B cell (primary cell): ENCODE results near the gene LMX1B. TPM values are rescaled to one million over a fixed set of nuclear protein-coding genes. Genes with fewer than 3 reads are reported as not detected.
A peak's percentile ranks its signal among the peaks of the same experiment; 100 is the strongest.

Experiments
- ATAC-seq: fragments of 200-7000 bp; cut with Tn5 transposase; one replicate; pipeline ENCODE4 v1.10.0; 2021; ENCODE audit warnings: low read depth, mild to moderate bottlenecking, moderate number of reproducible peaks, moderate library complexity
- CTCF ChIA-PET: fragments of 350-600 bp; sonication (Branson Sonifier 250); formaldehyde crosslinking; loops from one replicate; lab custom pipeline; 2021; ENCODE audit warnings: antibody characterized with exemption, inconsistent platforms; lab: Charles Lee
- POLR2A ChIA-PET: fragments of 350-600 bp; sonication (Branson Sonifier 250); formaldehyde crosslinking; loops from one replicate; lab custom pipeline; 2021; ENCODE audit warnings: antibody characterized with exemption; lab: Charles Lee
- DNase-seq: peaks from one replicate; pipeline ENCODE4 v3.0.0; 2013
- H2AFZ ChIP-seq: 2 replicates; pipeline ENCODE4 v1.6.1; 2012; ENCODE audit warnings: mild to moderate bottlenecking, low read depth, low read length; ENCODE audit not compliant: insufficient read depth, poor library complexity, severe bottlenecking
- H3K27ac ChIP-seq, 2 donors: 1 replicate in 1 of 2; 2 replicates in 1 of 2; pipeline ENCODE4 v1.5.1; 2012 to 2013; ENCODE audit warnings: low read length in 2 of 2, mild to moderate bottlenecking in 2 of 2, moderate library complexity in 1 of 2
- H3K27me3 ChIP-seq, 4 experiments: fragments of 200-600 bp in 1 of 4; sonication (generic) in 1 of 4; replicated peaks in 1 of 4; 1 replicate in 2 of 4; 2 replicates in 2 of 4; pipeline versions ENCODE4 v1.6.1 to v1.7.0; 2013 to 2016; ENCODE audit warnings: low read length in 3 of 4, mild to moderate bottlenecking in 2 of 4, mixed read lengths in 1 of 4, moderate library complexity in 1 of 4; ENCODE audit not compliant: insufficient read depth in 4 of 4, control insufficient read depth in 3 of 4; ENCODE audit errors: control extremely low read depth in 1 of 4
- H3K36me3 ChIP-seq, 2 experiments: replicated peaks in 1 of 2; 1 replicate in 1 of 2; 2 replicates in 1 of 2; pipeline versions ENCODE4 v1.6.1 to v1.7.1; 2013; ENCODE audit warnings: low read length in 1 of 2; ENCODE audit not compliant: insufficient read depth in 2 of 2, control insufficient read depth in 1 of 2; ENCODE audit errors: control extremely low read depth in 1 of 2, extremely low read depth in 1 of 2
- H3K4me1 ChIP-seq, 2 donors: fragments of 200-600 bp in 1 of 2; sonication (generic) in 1 of 2; 1 replicate in 1 of 2; 2 replicates in 1 of 2; pipeline versions ENCODE4 v1.5.1 to v1.6.1; 2013 to 2017; ENCODE audit warnings: low read length in 2 of 2; ENCODE audit not compliant: control insufficient read depth in 2 of 2, insufficient read depth in 2 of 2
- H3K4me2 ChIP-seq: replicated peaks from 2 replicates; pipeline ENCODE3; 2012; ENCODE audit warnings: mild to moderate bottlenecking, low read depth, low read length; ENCODE audit not compliant: poor library complexity, severe bottlenecking
- H3K4me3 ChIP-seq, 5 experiments: fragments of 200-600 bp in 1 of 5; sonication (generic) in 1 of 5; 1 replicate in 3 of 5; 2 replicates in 2 of 5; pipeline versions ENCODE4 v1.5.1 to v1.7.0; 2011 to 2016; ENCODE audit warnings: low read length in 4 of 5, mild to moderate bottlenecking in 4 of 5, low read depth in 2 of 5, control low read depth in 1 of 5, moderate library complexity in 1 of 5; ENCODE audit not compliant: insufficient read depth in 1 of 5; ENCODE audit errors: control extremely low read depth in 1 of 5, extremely low read depth in 1 of 5
- H3K79me2 ChIP-seq: fragments of 200-600 bp; sonication (generic); one replicate; pipeline ENCODE4 v1.6.0; 2016; ENCODE audit warnings: low read length; ENCODE audit not compliant: control insufficient read depth, insufficient read depth
- H3K9ac ChIP-seq: fragments of 200-600 bp; sonication (generic); 2 replicates; pipeline ENCODE4 v1.6.1; 2017; ENCODE audit warnings: mild to moderate bottlenecking, low read length, moderate library complexity
- H3K9me3 ChIP-seq, 3 donors: one replicate each; pipeline versions ENCODE4 v1.6.1 to v1.7.1; 2013; ENCODE audit warnings: low read length in 2 of 3; ENCODE audit not compliant: control insufficient read depth in 2 of 3, insufficient read depth in 1 of 3; ENCODE audit errors: control extremely low read depth in 1 of 3
- H4K20me1 ChIP-seq: 2 replicates; pipeline ENCODE4 v1.6.0; 2012; ENCODE audit warnings: mild to moderate bottlenecking, low read length; ENCODE audit not compliant: insufficient read depth, control insufficient read depth, poor library complexity, severe bottlenecking
- H3K27ac Mint-ChIP-seq: one replicate; pipeline ENCODE4 v1.8.0; 2021; ENCODE audit warnings: mixed read lengths
- H3K27me3 Mint-ChIP-seq: one replicate; pipeline ENCODE4 v1.8.0; 2021; ENCODE audit warnings: mixed read lengths
- H3K4me1 Mint-ChIP-seq: one replicate; pipeline ENCODE4 v1.8.0; 2021; ENCODE audit warnings: mixed read lengths
- H3K4me3 Mint-ChIP-seq: one replicate; pipeline ENCODE4 v1.8.0; 2021; ENCODE audit warnings: mixed read lengths
- H3K9me3 Mint-ChIP-seq: one replicate; pipeline ENCODE4 v1.8.0; 2022; ENCODE audit warnings: mixed read lengths; ENCODE audit not compliant: insufficient read depth
- CTCF ChIP-seq: fragments of 200-600 bp; IDR thresholded peaks from one replicate; pipeline ENCODE4 v1.8.0; 2022; ENCODE audit warnings: antibody characterized with exemption, mild to moderate bottlenecking
- EZH2 ChIP-seq: IDR thresholded peaks from 2 replicates; pipeline ENCODE4 v1.6.1; 2012; ENCODE audit warnings: borderline replicate concordance, low read depth, mild to moderate bottlenecking, moderate library complexity, low read length; ENCODE audit not compliant: insufficient read depth, poor library complexity, severe bottlenecking
- WGBS: methylation state at CpG from one replicate; pipeline ENCODE4 v1.1.5; 2013; ENCODE audit warnings: missing lambda C conversion rate; ENCODE audit not compliant: insufficient coverage; 5-methylcytosine and 5-hydroxymethylcytosine counted together
- intact Hi-C: fragments of 100-400 bp; cut with micrococcal nuclease; formaldehyde crosslinking; loops from one replicate; pipeline ENCODE4 v1.10.0; 2022
- polyA plus RNA-seq: library from polyadenylated mRNA; depleted of rRNA; stranded (reverse); fragments of >200 nt; gene quantifications from 2 replicates; pipeline ENCODE4 v1.2.3, GENCODE V29; 2012
- total RNA-seq, 2 donors: library from RNA; stranded (reverse); fragments of 120-200 nt in 1 of 2; gene quantifications; 1 replicate in 1 of 2; 2 replicates in 1 of 2; pipeline versions ENCODE4 v1.2.3 to v1.2.4, GENCODE V29; 2013 to 2022

The LMX1B gene
- total and polyA plus RNA-seq, 2 donors (not counting 1 experiment from before 2014, with no cell fraction given), result not detected

GRCh38 chr9:126609711-126610388 lies 3.9 kb upstream of the LMX1B start:
- no peak overlapping the region for H3K9ac ChIP-seq
- no peaks in the 10 kb centered on the region for H4K20me1 ChIP-seq
- no peak overlapping the region for H3K4me3 ChIP-seq
- peaks cover 0 to 19% (median 0%) of the 10 kb centered on the region in 3 donors for H3K9me3 ChIP-seq
- Mint-ChIP-seq H3K27me3 (peaks cover 56% of the 10 kb centered on the region), H3K4me1 (peaks cover 29% of the 10 kb centered on the region), H3K4me3 (no peak overlapping the region), H3K9me3 (no peaks in the 10 kb centered on the region), H3K27ac (no peak overlapping the region)
- DNase-seq, result no peak
- intact Hi-C loops, result loop anchor here (2.0 kb wide), 2 partner anchors 15 to 173 kb away; no protein-coding TSS in a partner anchor
- H3K27me3 ChIP-seq, result peaks cover 0 to 64% (median 37%) of the 10 kb centered on the region in 4 experiments
- H3K4me2 ChIP-seq, result no peak overlapping the region
- POLR2A ChIA-PET, result no interaction called here
- TF ChIP-seq EZH2 (no peak), CTCF (no peak)
- WGBS, result 25% methylated on average over 23 of the region's 23 CpGs
- H3K79me2 ChIP-seq, result no peaks in the 10 kb centered on the region
- H3K27ac ChIP-seq, result no peak overlapping the region
- no peaks in the 10 kb centered on the region for H3K36me3 ChIP-seq
- H2AFZ ChIP-seq, result no peak overlapping the region
- no peak for ATAC-seq
- CTCF ChIA-PET, result interaction anchor here (0.7 kb wide), 1 partner anchor 12 kb away, joined by 4 read pairs; no protein-coding TSS in a partner anchor
- peaks cover 34 to 40% of the 10 kb centered on the region in 2 donors for H3K4me1 ChIP-seq

DNA sequence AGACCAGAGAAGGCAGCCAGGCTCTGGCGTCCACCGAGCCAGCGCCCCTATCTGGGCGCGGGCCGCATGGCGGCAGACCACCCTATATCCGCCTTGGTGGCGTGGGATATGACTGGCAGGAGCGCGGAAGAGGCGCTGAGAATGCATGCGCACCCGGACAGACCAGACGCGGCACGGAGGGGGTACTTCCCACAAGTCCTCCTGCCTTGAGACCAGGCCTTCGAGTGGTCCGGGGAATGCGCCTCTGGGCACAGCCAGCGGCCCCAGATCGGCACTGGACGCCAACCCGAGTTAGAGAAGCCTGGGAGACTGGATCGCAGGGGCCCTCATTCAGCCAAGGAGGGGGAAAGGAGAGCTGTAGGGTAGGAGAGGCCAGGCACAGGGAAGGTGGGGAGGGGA lies 2.5 kb upstream of the LMX1B start:
- H3K36me3 ChIP-seq, result no peaks in the 10 kb centered on the region
- intact Hi-C loops, result loop anchor here (1.0 to 2.0 kb wide), 3 partner anchors 14 to 172 kb away; no protein-coding TSS in a partner anchor
- WGBS, result 9% methylated on average over 25 of the region's 25 CpGs
- peaks cover 35 to 48% of the 10 kb centered on the region in 2 donors for H3K4me1 ChIP-seq
- H3K27ac Mint-ChIP-seq, result no peak overlapping the region
- H3K9me3 Mint-ChIP-seq, result no peaks in the 10 kb centered on the region
- DNase-seq (no peak), ATAC-seq (no peak)
- peaks cover 31% of the 10 kb centered on the region for H3K4me1 Mint-ChIP-seq
- H3K27ac ChIP-seq, result no peak overlapping the region
- H3K79me2 ChIP-seq, result no peaks in the 10 kb centered on the region
- H3K27me3 Mint-ChIP-seq, result peaks cover 55% of the 10 kb centered on the region
- no peaks in the 10 kb centered on the region for H4K20me1 ChIP-seq
- TF ChIP-seq CTCF (no peak), EZH2 (no peak)
- H3K4me2 ChIP-seq, result peak overlapping the region; percentile 69
- no peak overlapping the region for H3K9ac ChIP-seq
- CTCF ChIA-PET, result interaction anchor here (1.1 kb wide), 2 partner anchors 9 to 79 kb away, joined by 3 to 5 read pairs; no protein-coding TSS in a partner anchor
- peak overlapping the region; percentile 25 for H2AFZ ChIP-seq
- H3K4me3 ChIP-seq, result no peak overlapping the region
- peaks cover 0 to 74% (median 41%) of the 10 kb centered on the region in 4 experiments for H3K27me3 ChIP-seq
- H3K9me3 ChIP-seq, result peaks cover 0 to 23% (median 0%) of the 10 kb centered on the region in 3 donors
- peak overlapping the region; percentile 76 for H3K4me3 Mint-ChIP-seq
- POLR2A ChIA-PET, result interaction anchor here (0.6 kb wide), 2 partner anchors 20 to 170 kb away, joined by 3 to 10 read pairs; no protein-coding TSS in a partner anchor
